T-helper 1 cell treated with Interleukin-12 subunit alpha and Interleukin-12 subunit beta and Interleukin-4 antibody, amounts not matched to agents 30 ng/mL and 1 ng/mL, for 36 hours (primary cell): Measurements from ENCODE around the gene RIPOR1. TPM values are rescaled to one million over a fixed set of nuclear protein-coding genes. Genes with fewer than 3 reads are reported as not detected.

Experiments
- intact Hi-C: fragments of 100-400 bp; cut with micrococcal nuclease; formaldehyde crosslinking; loops from one replicate; pipeline ENCODE4 v1.15.1; 2024
- total RNA-seq: library from RNA; stranded (reverse); gene quantifications from 2 replicates; pipeline ENCODE4 v1.2.3, GENCODE V29; 2022

The RIPOR1 gene
- total RNA-seq, 1 donor from 2014 or later: 52.6 TPM

GRCh38 chr16:67551972-67552371 is 23.3 kb downstream of the RIPOR1 start:
- intact Hi-C loops: no loop called here

GRCh38 chr16:67552476-67552875 is 23.8 kb downstream of the RIPOR1 start:
- intact Hi-C loops: no loop called here

GRCh38 chr16:67555795-67556212 is 27.2 kb downstream of the RIPOR1 start:
- intact Hi-C loops: loop anchor here (1.0 kb wide), 1 partner anchor 9 kb away; no protein-coding TSS in a partner anchor

GRCh38 chr16:67558859-67559258 is 30.2 kb downstream of the RIPOR1 start:
- intact Hi-C loops: no loop called here

- intact Hi-C loops: no loop called here
These were observed 32.3 kb downstream of the RIPOR1 start for GRCh38 chr16:67560827-67561342.

GRCh38 chr16:67561501-67561823 is 32.8 kb downstream of the RIPOR1 start:
- intact Hi-C loops: no loop called here

- intact Hi-C loops: loop anchor here (1.0 to 2.0 kb wide), 20 partner anchors 15 to 749 kb away; partner anchors contain the start of genes ACD, ATP6V0D1, C16orf86 and CARMIL2
These were observed 33.3 kb downstream of the RIPOR1 start for GRCh38 chr16:67561824-67562525.

- intact Hi-C loops: loop anchor here (1.0 to 2.0 kb wide), 20 partner anchors 15 to 748 kb away; partner anchors contain the start of genes ACD, ATP6V0D1, C16orf86 and CARMIL2
These were observed 33.9 kb downstream of the RIPOR1 start, which contains the start of gene CTCF for GRCh38 chr16:67562526-67562917. Gene CTCF, plus strand, starts transcription at chr16:67562526. Its CDS starts 48,307 bp downstream, at chr16:67610833.

- intact Hi-C loops: loop anchor here (1.0 to 2.0 kb wide), 20 partner anchors 16 to 748 kb away; partner anchors contain the start of genes ACD, ATP6V0D1, C16orf86 and CARMIL2
These were observed 34.5 kb downstream of the RIPOR1 start for GRCh38 chr16:67562918-67563707.

GRCh38 chr16:67563708-67564468 is 35.3 kb downstream of the RIPOR1 start:
- intact Hi-C loops: loop anchor here (2.0 kb wide), 1 partner anchor 747 kb away; the partner anchor contains the start of genes PRMT7 and SLC7A6OS

- intact Hi-C loops: no loop called here
These were observed 37.0 kb downstream of the RIPOR1 start for GRCh38 chr16:67565470-67566100.

GRCh38 chr16:67571464-67571863 is 42.8 kb downstream of the RIPOR1 start:
- intact Hi-C loops: no loop called here

GRCh38 chr16:67571981-67572431 is 43.4 kb downstream of the RIPOR1 start:
- intact Hi-C loops: no loop called here

- intact Hi-C loops: no loop called here
These were observed 51.1 kb downstream of the RIPOR1 start for GRCh38 chr16:67579686-67580085.

- intact Hi-C loops: no loop called here
These were observed 51.6 kb downstream of the RIPOR1 start for GRCh38 chr16:67580202-67580601.

GRCh38 chr16:67593288-67593687 is 64.7 kb downstream of the RIPOR1 start:
- intact Hi-C loops: no loop called here

GRCh38 chr16:67593701-67594100 is 65.1 kb downstream of the RIPOR1 start:
- intact Hi-C loops: no loop called here

GRCh38 chr16:67594256-67594915 is 65.8 kb downstream of the RIPOR1 start:
- intact Hi-C loops: no loop called here

GRCh38 chr16:67594956-67595355 is 66.3 kb downstream of the RIPOR1 start:
- intact Hi-C loops: no loop called here
